Endothelial cell of umbilical vein (primary cell): ENCODE measurements around the gene ADA. TPM values are rescaled to one million over a fixed set of nuclear protein-coding genes. Genes with fewer than 3 reads are reported as not detected.

Experiments used
- BruUV-seq: library from RNA; stranded (reverse); fragments of 400-500 nt; replicated peaks from 2 replicates; lab custom pipeline; 2021; lab: Mats Ljungman, UMichigan
- CTCF ChIA-PET: fragments of 300-600, 350-600 bp; sonication (Branson Sonifier 250); formaldehyde crosslinking; loops from one replicate; lab custom pipeline; 2021; ENCODE audit warnings: antibody characterized with exemption, inconsistent platforms; lab: Charles Lee
- POLR2A ChIA-PET: fragments of 300-600, 350-600 bp; sonication (Branson Sonifier 250); formaldehyde crosslinking; loops from one replicate; lab custom pipeline; 2021; ENCODE audit warnings: antibody characterized with exemption, inconsistent platforms; lab: Charles Lee
- DNase-seq: peaks from one replicate; pipeline ENCODE4 v3.0.0-alpha.2; 2011; ENCODE audit warnings: low read depth, low spot score
- FAIRE-seq: peaks from 2 replicates; lab custom pipeline; 2011; peaks lifted over from hg19 to GRCh38; lab: Jason Lieb, UNC
- H2AFZ ChIP-seq: 2 replicates; pipeline ENCODE4 v1.6.0; 2012; ENCODE audit warnings: low read depth, low read length, control low read depth, inconsistent platforms
- H3K27ac ChIP-seq: 2 replicates; pipeline ENCODE4 v1.5.1; 2011; ENCODE audit warnings: low read depth, mild to moderate bottlenecking, control low read depth, low read length, moderate library complexity; ENCODE audit not compliant: insufficient read depth
- H3K27me3 ChIP-seq, 2 experiments: 2 replicates each; pipeline versions ENCODE4 v1.6.0 to v1.6.1; 2011; ENCODE audit warnings: low read length in 2 of 2, mixed read lengths in 1 of 2; ENCODE audit not compliant: control insufficient read depth in 2 of 2, insufficient read depth in 2 of 2
- H3K36me3 ChIP-seq, 2 experiments: 2 replicates in 1 of 2; 3 replicates in 1 of 2; pipeline ENCODE4 v1.5.1; 2011; ENCODE audit warnings: low read length in 2 of 2, mild to moderate bottlenecking in 1 of 2, moderate library complexity in 1 of 2; ENCODE audit not compliant: control insufficient read depth in 2 of 2, insufficient read depth in 2 of 2; ENCODE audit errors: extremely low read depth in 1 of 2
- H3K4me1 ChIP-seq: 3 replicates; pipeline ENCODE4 v1.5.1; 2011; ENCODE audit warnings: mild to moderate bottlenecking, low read length; ENCODE audit not compliant: control insufficient read depth, insufficient read depth; ENCODE audit errors: extremely low read depth
- H3K4me2 ChIP-seq: 2 replicates; pipeline ENCODE4 v1.6.1; 2011; ENCODE audit warnings: low read length, control low read depth, mixed read lengths; ENCODE audit not compliant: insufficient read depth
- H3K4me3 ChIP-seq, 3 experiments: fragments of 200-600 bp in 1 of 3; sonication (generic), shearing (Covaris generic) in 1 of 3; replicated peaks in 1 of 3; 2 replicates each; pipeline ENCODE4 v1.5.1; 2011 to 2016; ENCODE audit warnings: control low read depth in 3 of 3, low read length in 3 of 3, mild to moderate bottlenecking in 2 of 3, inconsistent platforms in 1 of 3, low read depth in 1 of 3, moderate library complexity in 1 of 3; ENCODE audit not compliant: insufficient read depth in 1 of 3
- H3K79me2 ChIP-seq: 2 replicates; pipeline ENCODE4 v1.6.0; 2012; ENCODE audit warnings: low read length, inconsistent platforms; ENCODE audit not compliant: control insufficient read depth, insufficient read depth
- H3K9ac ChIP-seq: replicated peaks from 2 replicates; pipeline ENCODE3; 2011; ENCODE audit warnings: low read length, control low read depth; ENCODE audit not compliant: insufficient read depth; ENCODE audit errors: extremely low read depth
- H3K9me1 ChIP-seq: replicated peaks from 3 replicates; pipeline ENCODE4 v1.6.0; 2011; ENCODE audit warnings: mild to moderate bottlenecking, low read length; ENCODE audit not compliant: control insufficient read depth, insufficient read depth; ENCODE audit errors: extremely low read depth
- H3K9me3 ChIP-seq: replicated peaks from 2 replicates; pipeline ENCODE4 v1.5.1; 2012; ENCODE audit warnings: low read length, inconsistent platforms; ENCODE audit not compliant: control insufficient read depth, insufficient read depth
- H4K20me1 ChIP-seq: replicated peaks from 2 replicates; pipeline ENCODE3; 2011; ENCODE audit warnings: mild to moderate bottlenecking, low read length; ENCODE audit not compliant: control insufficient read depth, insufficient read depth; ENCODE audit errors: extremely low read depth
- EZH2 ChIP-seq: IDR thresholded peaks from 2 replicates; pipeline ENCODE4 v1.6.1; 2012; ENCODE audit warnings: borderline replicate concordance, low read depth, mild to moderate bottlenecking, moderate library complexity, low read length, inconsistent platforms; ENCODE audit not compliant: severe bottlenecking
- FOS ChIP-seq: IDR thresholded peaks from 2 replicates; pipeline ENCODE4 v1.6.1; 2011; ENCODE audit warnings: mild to moderate bottlenecking, low read length, moderate library complexity, borderline replicate concordance; ENCODE audit not compliant: insufficient read depth
- GATA2 ChIP-seq: IDR thresholded peaks from 2 replicates; pipeline ENCODE4 v1.7.0; 2011; ENCODE audit warnings: low read depth, mild to moderate bottlenecking, moderate library complexity, mixed read lengths, low read length; ENCODE audit not compliant: insufficient read length, insufficient read depth
- JUN ChIP-seq: IDR thresholded peaks from 2 replicates; pipeline ENCODE4 v1.6.1; 2011; ENCODE audit warnings: borderline replicate concordance, low read depth; ENCODE audit not compliant: insufficient read length, insufficient read depth
- MYC ChIP-seq: IDR thresholded peaks from one replicate; pipeline ENCODE4 v1.6.1; 2011; ENCODE audit warnings: mild to moderate bottlenecking, low read depth, low read length
- POLR2A ChIP-seq: IDR thresholded peaks from 2 replicates; pipeline ENCODE4 v1.6.1; 2012; ENCODE audit warnings: low read depth, mild to moderate bottlenecking, control low read depth, low read length
- POLR2AphosphoS5 ChIP-seq: IDR thresholded peaks from 2 replicates; pipeline ENCODE4 v1.6.1; 2012; ENCODE audit warnings: low read depth, mild to moderate bottlenecking, control low read depth, low read length, moderate library complexity; ENCODE audit not compliant: insufficient read depth
- dilution Hi-C: fragments of 300-500 bp; cut with MboI; formaldehyde crosslinking; loops from one replicate; pipeline ENCODE4 v1.15.0; 2019; ENCODE audit warnings: low sequenced_read_pairs; ENCODE audit not compliant: extremely low pct_ligation_motif_present
- intact Hi-C: fragments of 100-400 bp; cut with micrococcal nuclease; formaldehyde crosslinking; loops from one replicate; pipeline ENCODE4 v1.10.0; 2022
- polyA plus RNA-seq, 4 experiments: library from polyadenylated mRNA; depleted of rRNA in 3 of 4; stranded (reverse) in 3 of 4; unstranded in 1 of 4; fragments of >200 nt; gene quantifications; 2 replicates each; pipeline versions ENCODE4 v1.2.1 to v1.2.3, GENCODE V29; 2011 to 2012; ENCODE audit warnings: missing spikeins in 1 of 4
- total RNA-seq: library from RNA; stranded (reverse); gene quantifications from 2 replicates; pipeline ENCODE4 v1.2.3, GENCODE V29; 2021
- TF ChIP-seq, protein P1 (sequence below): IDR thresholded peaks from 2 replicates; pipeline ENCODE4 v1.6.1; 2011; ENCODE audit not compliant: insufficient read depth, insufficient read length
- TF ChIP-seq, protein P2 (sequence below), 2 donors: IDR thresholded peaks; 1 replicate in 1 of 2; 2 replicates in 1 of 2; pipeline ENCODE4 v1.5.1; 2011; ENCODE audit warnings: low read length in 2 of 2, mild to moderate bottlenecking in 2 of 2, moderate library complexity in 2 of 2, control low read depth in 1 of 2, inconsistent platforms in 1 of 2, low read depth in 1 of 2; ENCODE audit not compliant: insufficient read depth in 1 of 2; ENCODE audit errors: extremely low read depth in 1 of 2

Gene ADA
- total and polyA plus RNA-seq, 2 donors (not counting 3 experiments of a cell fraction or from before 2014, with no cell fraction given) = 26.3 to 33.1 TPM

DNA sequence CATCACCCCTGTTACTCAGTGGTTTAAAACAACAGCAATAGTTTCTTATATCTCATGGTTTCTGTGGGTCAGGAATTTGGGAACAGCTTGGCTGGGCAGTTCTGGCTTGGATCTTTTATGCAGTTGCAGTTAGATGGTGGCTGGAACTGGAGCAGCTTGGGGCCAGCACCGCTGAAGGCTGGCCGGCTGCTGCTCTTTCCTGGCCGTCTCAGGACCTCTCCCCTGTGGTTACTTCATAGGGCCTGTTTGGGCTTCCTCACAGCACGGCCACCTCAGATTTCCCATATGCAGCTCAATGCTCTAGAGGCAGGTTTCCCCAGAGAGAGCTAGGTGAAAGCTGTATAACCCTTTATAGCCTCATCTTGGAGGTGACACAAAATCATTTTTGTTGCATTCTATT, 53.6 kb downstream of the ADA start:
- H2AFZ ChIP-seq = no peak overlapping the region
- CTCF ChIA-PET = interaction anchor here (0.7 to 2.9 kb wide), 7 partner anchors 11 to 85 kb away, joined by 3 to 18 read pairs (median 16); partner anchors contain the start of gene PKIG
- dilution Hi-C loops = no loop called here
- intact Hi-C loops = loop anchor here (1.0 to 2.0 kb wide), 5 partner anchors 9 to 65 kb away; no protein-coding TSS in a partner anchor
- no peak overlapping the region for H3K4me3 ChIP-seq
- no peak for DNase-seq
- TSS peak; percentile 87 for BruUV-seq
- no peak for TF ChIP-seq MYC
- TF ChIP-seq, protein P1, sequence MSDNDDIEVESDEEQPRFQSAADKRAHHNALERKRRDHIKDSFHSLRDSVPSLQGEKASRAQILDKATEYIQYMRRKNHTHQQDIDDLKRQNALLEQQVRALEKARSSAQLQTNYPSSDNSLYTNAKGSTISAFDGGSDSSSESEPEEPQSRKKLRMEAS = no peak
- no peak for TF ChIP-seq POLR2A
- TF ChIP-seq POLR2AphosphoS5 = no peak
- no peak for TF ChIP-seq EZH2
- TF ChIP-seq JUN = no peak
- TF ChIP-seq, protein P2, sequence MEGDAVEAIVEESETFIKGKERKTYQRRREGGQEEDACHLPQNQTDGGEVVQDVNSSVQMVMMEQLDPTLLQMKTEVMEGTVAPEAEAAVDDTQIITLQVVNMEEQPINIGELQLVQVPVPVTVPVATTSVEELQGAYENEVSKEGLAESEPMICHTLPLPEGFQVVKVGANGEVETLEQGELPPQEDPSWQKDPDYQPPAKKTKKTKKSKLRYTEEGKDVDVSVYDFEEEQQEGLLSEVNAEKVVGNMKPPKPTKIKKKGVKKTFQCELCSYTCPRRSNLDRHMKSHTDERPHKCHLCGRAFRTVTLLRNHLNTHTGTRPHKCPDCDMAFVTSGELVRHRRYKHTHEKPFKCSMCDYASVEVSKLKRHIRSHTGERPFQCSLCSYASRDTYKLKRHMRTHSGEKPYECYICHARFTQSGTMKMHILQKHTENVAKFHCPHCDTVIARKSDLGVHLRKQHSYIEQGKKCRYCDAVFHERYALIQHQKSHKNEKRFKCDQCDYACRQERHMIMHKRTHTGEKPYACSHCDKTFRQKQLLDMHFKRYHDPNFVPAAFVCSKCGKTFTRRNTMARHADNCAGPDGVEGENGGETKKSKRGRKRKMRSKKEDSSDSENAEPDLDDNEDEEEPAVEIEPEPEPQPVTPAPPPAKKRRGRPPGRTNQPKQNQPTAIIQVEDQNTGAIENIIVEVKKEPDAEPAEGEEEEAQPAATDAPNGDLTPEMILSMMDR (IDR thresholded peaks at IDR 0.05; ENCODE audit: extremely low read depth in 1 of 2, insufficient read depth in 1 of 2, low read depth in 1 of 2, low read length in 2 of 2) = no peak
- no peak for TF ChIP-seq FOS
- no peak for TF ChIP-seq GATA2
- H3K4me2 ChIP-seq = peak overlapping the region; percentile 67
- no peaks in the 10 kb centered on the region for H3K27me3 ChIP-seq
- peaks cover 83% of the 10 kb centered on the region for H3K4me1 ChIP-seq
- H3K36me3 ChIP-seq = peaks cover 2 to 4% of the 10 kb centered on the region in 2 experiments
- no peaks in the 10 kb centered on the region for H3K9me1 ChIP-seq
- H3K27ac ChIP-seq = peak overlapping the region; percentile 81
- H3K9ac ChIP-seq = peak overlapping the region; percentile 64
- peaks cover 82% of the 10 kb centered on the region for H3K79me2 ChIP-seq
- H4K20me1 ChIP-seq = no peaks in the 10 kb centered on the region
- FAIRE-seq = no peak
- POLR2A ChIA-PET = interaction anchor here (1.6 to 1.7 kb wide), 2 partner anchors 11 to 14 kb away, joined by 4 to 7 read pairs; no protein-coding TSS in a partner anchor
- no peaks in the 10 kb centered on the region for H3K9me3 ChIP-seq
